HepG2 (cell line): ENCODE data around the gene MPC1. TPM values are rescaled to one million over a fixed set of nuclear protein-coding genes. Genes with fewer than 3 reads are reported as not detected.
A peak's percentile ranks its signal among the peaks of the same experiment; 100 is the strongest.

ENCODE experiments used
- HNRNPUL1 ChIP-seq: fragments of 200-400 bp; formaldehyde crosslinking; IDR thresholded peaks from 2 replicates; pipeline ENCODE4 v1.6.1; 2017; ENCODE audit warnings: low read depth, mild to moderate bottlenecking, low read length, moderate library complexity
- KDM6A ChIP-seq: IDR thresholded peaks from 2 replicates; pipeline ENCODE4 v1.6.1; 2016; ENCODE audit warnings: low read depth
- MED1 ChIP-seq: sonication (generic); formaldehyde crosslinking; IDR thresholded peaks from 2 replicates; pipeline ENCODE4 v1.4.0; 2020; ENCODE audit warnings: missing genetic modification reagents
- NCOA1 ChIP-seq: sonication (generic); formaldehyde crosslinking; IDR thresholded peaks from 2 replicates; pipeline ENCODE4 v1.9.0; 2021; ENCODE audit warnings: missing genetic modification reagents
- NFIB ChIP-seq: sonication (generic); formaldehyde crosslinking; IDR thresholded peaks from 2 replicates; pipeline ENCODE4 v1.9.0; 2021; ENCODE audit warnings: missing genetic modification reagents, mild to moderate bottlenecking, borderline replicate concordance
- PAWR ChIP-seq: sonication (generic); formaldehyde crosslinking; IDR thresholded peaks from 2 replicates; pipeline ENCODE4 v1.4.0; 2020; ENCODE audit warnings: missing genetic modification reagents, mild to moderate bottlenecking, borderline replicate concordance
- POLR2AphosphoS2 ChIP-seq: IDR thresholded peaks from 2 replicates; pipeline ENCODE4 v1.6.1; 2011; ENCODE audit warnings: low read depth, low read length, improper control_type of control experiment
- PRMT3 ChIP-seq: sonication (generic); formaldehyde crosslinking; IDR thresholded peaks from 2 replicates; pipeline ENCODE4 v1.8.1; 2022; ENCODE audit warnings: low read depth, mild to moderate bottlenecking, moderate library complexity, missing genetic modification reagents, borderline replicate concordance
- REXO4 ChIP-seq: sonication (generic); formaldehyde crosslinking; IDR thresholded peaks from 2 replicates; pipeline ENCODE4 v1.8.0; 2022; ENCODE audit warnings: missing genetic modification reagents, mild to moderate bottlenecking, borderline replicate concordance
- SIN3B ChIP-seq: fragments of 150-350 bp; IDR thresholded peaks from 2 replicates; pipeline ENCODE4 v1.6.1; 2014; ENCODE audit warnings: low read length
- SOX13 ChIP-seq, 3 experiments: fragments of 450-650 bp in 1 of 3; sonication (generic) in 1 of 3; formaldehyde crosslinking in 1 of 3; IDR thresholded peaks in 2 of 3; conservative IDR thresholded peaks in 1 of 3; 2 replicates each; pipeline versions ENCODE4 v1.5.0 to v1.6.1; 2016 to 2020; ENCODE audit warnings: antibody characterized with exemption in 1 of 3, mild to moderate bottlenecking in 1 of 3, missing compliant biosample characterization in 1 of 3, missing genetic modification reagents in 1 of 3, moderate library complexity in 1 of 3
- SRY ChIP-seq: sonication (generic); formaldehyde crosslinking; IDR thresholded peaks from 2 replicates; pipeline ENCODE4 v1.8.0; 2022; ENCODE audit warnings: mild to moderate bottlenecking, missing genetic modification reagents
- TAF15 ChIP-seq: fragments of 200-400 bp; formaldehyde crosslinking; IDR thresholded peaks from one replicate; pipeline ENCODE4 v1.6.1; 2018; ENCODE audit warnings: mild to moderate bottlenecking, low read depth, low read length; ENCODE audit not compliant: poor library complexity, severe bottlenecking
- ZFP62 ChIP-seq: sonication (generic); formaldehyde crosslinking; IDR thresholded peaks from 2 replicates; pipeline ENCODE4 v1.4.0; 2020; ENCODE audit warnings: missing genetic modification reagents
- ZKSCAN5 ChIP-seq: sonication (generic); formaldehyde crosslinking; IDR thresholded peaks from 2 replicates; pipeline ENCODE4 v1.5.1; 2020; ENCODE audit warnings: mild to moderate bottlenecking, missing genetic modification reagents
- ZNF136 ChIP-seq: sonication (generic); formaldehyde crosslinking; IDR thresholded peaks from 2 replicates; pipeline ENCODE4 v1.8.1; 2022; ENCODE audit warnings: low read depth, mild to moderate bottlenecking, moderate library complexity, missing genetic modification reagents
- ZNF282 ChIP-seq: fragments of 450-650 bp; IDR thresholded peaks from 2 replicates; pipeline ENCODE4 v1.6.1; 2018; ENCODE audit not compliant: partially characterized antibody
- ZNF484 ChIP-seq: sonication (generic); formaldehyde crosslinking; IDR thresholded peaks from 2 replicates; pipeline ENCODE4 v1.5.1; 2020; ENCODE audit warnings: mild to moderate bottlenecking, low read depth, missing genetic modification reagents, borderline replicate concordance
- ZNF550 ChIP-seq: sonication (generic); formaldehyde crosslinking; IDR thresholded peaks from 2 replicates; pipeline ENCODE4 v1.4.0; 2020; ENCODE audit warnings: mild to moderate bottlenecking, missing genetic modification reagents, borderline replicate concordance
- ZNF572 ChIP-seq: sonication (generic); formaldehyde crosslinking; IDR thresholded peaks from 2 replicates; pipeline ENCODE4 v1.5.1; 2020; ENCODE audit warnings: mild to moderate bottlenecking, missing genetic modification reagents
- ZNF605 ChIP-seq: sonication (generic); formaldehyde crosslinking; IDR thresholded peaks from 2 replicates; pipeline ENCODE4 v1.8.0; 2022; ENCODE audit warnings: mild to moderate bottlenecking, missing genetic modification reagents
- polyA plus RNA-seq, 8 experiments: library from polyadenylated mRNA; depleted of rRNA in 3 of 8; stranded (reverse) in 7 of 8; unstranded in 1 of 8; fragments of >200 nt; fragmentation: Illumina TruSeq in 4 of 8; extraction: Trizol in 4 of 8; gene quantifications; 2 replicates each; pipeline versions ENCODE4 v1.2.1 to v1.2.3, GENCODE V29; 2011 to 2016; ENCODE audit warnings: low read depth in 4 of 8, missing spikeins in 1 of 8, mixed read lengths in 1 of 8; ENCODE audit not compliant: insufficient read depth in 1 of 8
- total RNA-seq, 5 experiments: library from RNA; depleted of rRNA; stranded (reverse); fragments of >200 nt; fragmentation: Illumina TruSeq; extraction: Trizol; gene quantifications; 2 replicates each; pipeline ENCODE4 v1.2.3, GENCODE V29; 2016; ENCODE audit warnings: low read depth in 1 of 5
- TF ChIP-seq, protein P1 (sequence below): sonication (generic); formaldehyde crosslinking; IDR thresholded peaks from 2 replicates; pipeline ENCODE4 v1.4.0; 2020; ENCODE audit warnings: missing genetic modification reagents
- TF ChIP-seq, protein P2 (sequence below): sonication (generic); formaldehyde crosslinking; conservative IDR thresholded peaks from 2 replicates; pipeline ENCODE4 v1.8.0; 2022; ENCODE audit warnings: missing genetic modification reagents
- TF ChIP-seq, protein P3 (sequence below): sonication (generic); formaldehyde crosslinking; IDR thresholded peaks from 2 replicates; pipeline ENCODE4 v1.4.0; 2020; ENCODE audit warnings: missing genetic modification reagents, borderline replicate concordance

Gene MPC1
- total and polyA plus RNA-seq, 2 of the 13 experiments (the other 11 are each of a cell fraction or from before 2014, with no cell fraction given), result 189 to 214 TPM

DNA sequence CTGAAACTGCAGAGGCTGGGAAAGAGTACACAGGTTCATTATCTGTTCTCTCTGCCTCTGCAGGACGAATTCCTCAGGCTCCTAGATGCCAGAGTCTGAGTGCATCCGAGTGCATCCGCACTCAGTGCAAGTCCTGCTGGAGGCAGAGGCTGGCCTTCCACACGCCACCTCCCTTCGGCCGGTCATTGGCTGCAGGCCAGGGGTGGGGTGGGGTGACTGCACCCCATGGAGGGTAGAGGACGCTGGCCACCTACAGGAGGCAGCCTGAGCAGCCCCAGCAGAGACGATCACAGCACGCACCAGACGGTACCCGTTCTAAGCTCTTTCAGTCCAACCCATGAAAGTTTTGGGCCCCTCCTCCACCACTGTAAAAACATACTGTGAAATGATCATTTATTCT is 52.1 kb downstream of the MPC1 start (continued):
- TF ChIP-seq, protein P1, sequence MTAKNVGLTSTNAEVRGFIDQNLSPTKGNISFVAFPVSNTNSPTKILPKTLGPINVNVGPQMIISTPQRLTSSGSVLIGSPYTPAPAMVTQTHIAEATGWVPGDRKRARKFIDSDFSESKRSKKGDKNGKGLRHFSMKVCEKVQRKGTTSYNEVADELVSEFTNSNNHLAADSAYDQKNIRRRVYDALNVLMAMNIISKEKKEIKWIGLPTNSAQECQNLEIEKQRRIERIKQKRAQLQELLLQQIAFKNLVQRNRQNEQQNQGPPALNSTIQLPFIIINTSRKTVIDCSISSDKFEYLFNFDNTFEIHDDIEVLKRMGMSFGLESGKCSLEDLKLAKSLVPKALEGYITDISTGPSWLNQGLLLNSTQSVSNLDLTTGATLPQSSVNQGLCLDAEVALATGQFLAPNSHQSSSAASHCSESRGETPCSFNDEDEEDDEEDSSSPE, result no peak
- TF ChIP-seq ZNF572 (0 out of 2 replicates have a peak, but pooled peaks have one; percentile 23), MED1 (CRISPR knock-in tag) (peak; percentile 67), POLR2AphosphoS2 (no peak), ZNF484 (CRISPR knock-in tag) (no peak), KDM6A (no peak), SOX13 (IDR thresholded peaks at IDR 0.05) (no peak), SOX13 (CRISPR knock-in tag; conservative IDR thresholded peaks at IDR 0.05 in 1 of 2, IDR thresholded peaks at IDR 0.05 in 1 of 2) (peak in 1 of 2 experiments; percentile 58; a peak in 1 of 4 replicates), PAWR (CRISPR knock-in tag) (no peak), PRMT3 (CRISPR knock-in tag) (no peak; the same call in 1 of the 2 replicates), ZFP62 (CRISPR knock-in tag) (no peak), NCOA1 (no peak), SIN3B (no peak), ZNF605 (CRISPR knock-in tag) (no peak), TAF15 (no peak), REXO4 (CRISPR knock-in tag) (no peak), ZKSCAN5 (CRISPR knock-in tag) (no peak), HNRNPUL1 (no peak), ZNF136 (peak; percentile 38; the same call in 1 of the 2 replicates), ZNF282 (no peak), ZNF550 (CRISPR knock-in tag) (no peak), SRY (CRISPR knock-in tag) (0 out of 2 replicates have a peak, but pooled peaks have one; percentile 48), NFIB (no peak)
- TF ChIP-seq, protein P2, sequence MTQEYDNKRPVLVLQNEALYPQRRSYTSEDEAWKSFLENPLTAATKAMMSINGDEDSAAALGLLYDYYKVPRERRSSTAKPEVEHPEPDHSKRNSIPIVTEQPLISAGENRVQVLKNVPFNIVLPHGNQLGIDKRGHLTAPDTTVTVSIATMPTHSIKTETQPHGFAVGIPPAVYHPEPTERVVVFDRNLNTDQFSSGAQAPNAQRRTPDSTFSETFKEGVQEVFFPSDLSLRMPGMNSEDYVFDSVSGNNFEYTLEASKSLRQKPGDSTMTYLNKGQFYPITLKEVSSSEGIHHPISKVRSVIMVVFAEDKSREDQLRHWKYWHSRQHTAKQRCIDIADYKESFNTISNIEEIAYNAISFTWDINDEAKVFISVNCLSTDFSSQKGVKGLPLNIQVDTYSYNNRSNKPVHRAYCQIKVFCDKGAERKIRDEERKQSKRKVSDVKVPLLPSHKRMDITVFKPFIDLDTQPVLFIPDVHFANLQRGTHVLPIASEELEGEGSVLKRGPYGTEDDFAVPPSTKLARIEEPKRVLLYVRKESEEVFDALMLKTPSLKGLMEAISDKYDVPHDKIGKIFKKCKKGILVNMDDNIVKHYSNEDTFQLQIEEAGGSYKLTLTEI (CRISPR knock-in tag), result no peak
- TF ChIP-seq, protein P3, sequence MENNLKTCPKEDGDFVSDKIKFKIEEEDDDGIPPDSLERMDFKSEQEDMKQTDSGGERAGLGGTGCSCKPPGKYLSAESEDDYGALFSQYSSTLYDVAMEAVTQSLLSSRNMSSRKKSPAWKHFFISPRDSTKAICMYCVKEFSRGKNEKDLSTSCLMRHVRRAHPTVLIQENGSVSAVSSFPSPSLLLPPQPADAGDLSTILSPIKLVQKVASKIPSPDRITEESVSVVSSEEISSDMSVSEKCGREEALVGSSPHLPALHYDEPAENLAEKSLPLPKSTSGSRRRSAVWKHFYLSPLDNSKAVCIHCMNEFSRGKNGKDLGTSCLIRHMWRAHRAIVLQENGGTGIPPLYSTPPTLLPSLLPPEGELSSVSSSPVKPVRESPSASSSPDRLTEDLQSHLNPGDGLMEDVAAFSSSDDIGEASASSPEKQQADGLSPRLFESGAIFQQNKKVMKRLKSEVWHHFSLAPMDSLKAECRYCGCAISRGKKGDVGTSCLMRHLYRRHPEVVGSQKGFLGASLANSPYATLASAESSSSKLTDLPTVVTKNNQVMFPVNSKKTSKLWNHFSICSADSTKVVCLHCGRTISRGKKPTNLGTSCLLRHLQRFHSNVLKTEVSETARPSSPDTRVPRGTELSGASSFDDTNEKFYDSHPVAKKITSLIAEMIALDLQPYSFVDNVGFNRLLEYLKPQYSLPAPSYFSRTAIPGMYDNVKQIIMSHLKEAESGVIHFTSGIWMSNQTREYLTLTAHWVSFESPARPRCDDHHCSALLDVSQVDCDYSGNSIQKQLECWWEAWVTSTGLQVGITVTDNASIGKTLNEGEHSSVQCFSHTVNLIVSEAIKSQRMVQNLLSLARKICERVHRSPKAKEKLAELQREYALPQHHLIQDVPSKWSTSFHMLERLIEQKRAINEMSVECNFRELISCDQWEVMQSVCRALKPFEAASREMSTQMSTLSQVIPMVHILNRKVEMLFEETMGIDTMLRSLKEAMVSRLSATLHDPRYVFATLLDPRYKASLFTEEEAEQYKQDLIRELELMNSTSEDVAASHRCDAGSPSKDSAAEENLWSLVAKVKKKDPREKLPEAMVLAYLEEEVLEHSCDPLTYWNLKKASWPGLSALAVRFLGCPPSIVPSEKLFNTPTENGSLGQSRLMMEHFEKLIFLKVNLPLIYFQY, result no peak
